ENCODE measurements around the gene TUBB3.
"Not testable (repeated sequence)": the region's sequence is repeated elsewhere in the genome, so short reads cannot be mapped to it uniquely, and the experiment has no call there.

TUBB3 gene

GRCh38 chr16:89934611-89935553 lies 11.7 kb downstream of the TUBB3 start:
- Histone ChIP-seq H3K9me3 (ENCODE audit: control insufficient read depth, insufficient read depth, low read depth, low read length) (no peaks in the 10 kb centered on the region), H3K9ac (ENCODE audit: low read length) (no peak overlapping the region), H3K4me1 (ENCODE audit: control insufficient read depth, insufficient read depth, low read length) (no peaks in the 10 kb centered on the region), H3K4me3 (ENCODE audit: low read depth, low read length) (no peak overlapping the region), H3K36me3 (ENCODE audit: control insufficient read depth, insufficient read depth, low read length) (peaks cover 56% of the 10 kb centered on the region), H3K27me3 (ENCODE audit: control insufficient read depth, insufficient read depth, low read length) (no peaks in the 10 kb centered on the region), H3K27ac (ENCODE audit: low read depth, low read length) (no peak overlapping the region)

DNA sequence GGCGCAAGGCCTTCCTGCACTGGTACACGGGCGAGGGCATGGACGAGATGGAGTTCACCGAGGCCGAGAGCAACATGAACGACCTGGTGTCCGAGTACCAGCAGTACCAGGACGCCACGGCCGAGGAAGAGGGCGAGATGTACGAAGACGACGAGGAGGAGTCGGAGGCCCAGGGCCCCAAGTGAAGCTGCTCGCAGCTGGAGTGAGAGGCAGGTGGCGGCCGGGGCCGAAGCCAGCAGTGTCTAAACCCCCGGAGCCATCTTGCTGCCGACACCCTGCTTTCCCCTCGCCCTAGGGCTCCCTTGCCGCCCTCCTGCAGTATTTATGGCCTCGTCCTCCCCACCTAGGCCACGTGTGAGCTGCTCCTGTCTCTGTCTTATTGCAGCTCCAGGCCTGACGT lies 12.5 kb downstream of the TUBB3 start:
- H3K27ac ChIP-seq (ENCODE audit: low read depth, low read length); H3K9ac ChIP-seq (ENCODE audit: low read length); H3K4me1 ChIP-seq (ENCODE audit: control insufficient read depth, insufficient read depth, low read length); H3K9me3 ChIP-seq (ENCODE audit: control insufficient read depth, insufficient read depth, low read depth, low read length); H3K4me3 ChIP-seq (ENCODE audit: low read depth, low read length); H3K27me3 ChIP-seq (ENCODE audit: control insufficient read depth, insufficient read depth, low read length): not testable (repeated sequence)
- peaks cover 56% of the 10 kb centered on the region for H3K36me3 ChIP-seq (ENCODE audit: control insufficient read depth, insufficient read depth, low read length)

DNA sequence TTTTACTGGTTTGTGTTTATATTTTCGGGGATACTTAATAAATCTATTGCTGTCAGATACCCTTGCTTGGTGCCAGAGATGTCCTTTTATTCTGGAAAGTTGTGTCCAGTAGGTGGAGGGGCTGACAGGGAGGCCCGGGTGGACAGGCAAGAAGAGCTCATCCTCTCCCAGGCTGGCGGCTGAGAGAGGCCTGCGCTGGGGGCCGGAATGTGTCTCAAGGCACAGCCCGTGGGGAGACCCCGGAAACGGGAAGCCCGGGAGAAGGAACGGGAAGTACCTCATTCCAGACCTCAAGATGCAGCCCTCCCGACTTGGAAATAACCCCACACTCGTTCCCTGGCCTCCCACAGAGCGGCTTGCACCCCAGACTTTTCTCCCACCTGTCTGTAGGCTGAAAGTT lies 12.9 kb downstream of the TUBB3 start:
- no peaks in the 10 kb centered on the region for H3K4me1 ChIP-seq (ENCODE audit: control insufficient read depth, insufficient read depth, low read length)
- peaks cover 55% of the 10 kb centered on the region for H3K36me3 ChIP-seq (ENCODE audit: control insufficient read depth, insufficient read depth, low read length)

GRCh38 chr16:89936508-89936907 lies 13.4 kb downstream of the TUBB3 start:
- H3K4me3 ChIP-seq (ENCODE audit: low read depth, low read length), result no peak overlapping the region
- no peak overlapping the region for H3K9ac ChIP-seq (ENCODE audit: low read length)
- H3K36me3 ChIP-seq (ENCODE audit: control insufficient read depth, insufficient read depth, low read length), result peaks cover 50% of the 10 kb centered on the region
- no peaks in the 10 kb centered on the region for H3K27me3 ChIP-seq (ENCODE audit: control insufficient read depth, insufficient read depth, low read length)
- no peaks in the 10 kb centered on the region for H3K4me1 ChIP-seq (ENCODE audit: control insufficient read depth, insufficient read depth, low read length)
- H3K27ac ChIP-seq (ENCODE audit: low read depth, low read length), result no peak overlapping the region
- no peaks in the 10 kb centered on the region for H3K9me3 ChIP-seq (ENCODE audit: control insufficient read depth, insufficient read depth, low read depth, low read length)

More for the DNA sequence above, 12.9 kb downstream of the TUBB3 start:
- Histone ChIP-seq H3K27me3 (ENCODE audit: control insufficient read depth, insufficient read depth, low read length) (no peaks in the 10 kb centered on the region), H3K9ac (ENCODE audit: low read length) (no peak overlapping the region), H3K9me3 (ENCODE audit: control insufficient read depth, insufficient read depth, low read depth, low read length) (no peaks in the 10 kb centered on the region), H3K4me3 (ENCODE audit: low read depth, low read length) (no peak overlapping the region), H3K27ac (ENCODE audit: low read depth, low read length) (no peak overlapping the region)

DNA sequence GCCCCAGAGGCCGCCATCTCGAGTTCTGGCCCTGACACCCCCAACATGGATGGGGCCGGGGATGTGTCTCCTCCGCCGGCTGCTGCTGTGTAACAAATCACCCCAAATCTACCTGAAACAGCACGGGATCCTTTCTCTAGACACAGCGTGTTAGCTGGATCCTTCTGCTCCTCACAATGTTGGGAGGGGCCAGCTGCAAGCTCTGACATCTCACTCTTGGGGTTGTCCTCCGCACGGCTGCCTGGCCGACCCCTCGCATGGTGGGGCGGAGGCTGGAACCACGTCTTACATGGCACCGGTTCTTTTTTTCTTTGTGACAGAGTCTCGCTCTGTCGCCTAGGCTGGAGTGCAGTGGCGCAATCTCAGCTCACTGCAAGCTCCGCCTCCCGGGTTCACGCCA lies 13.8 kb downstream of the TUBB3 start:
- no peak overlapping the region for H3K9ac ChIP-seq (ENCODE audit: low read length)
- H3K9me3 ChIP-seq (ENCODE audit: control insufficient read depth, insufficient read depth, low read depth, low read length), result no peaks in the 10 kb centered on the region
- peaks cover 45% of the 10 kb centered on the region for H3K36me3 ChIP-seq (ENCODE audit: control insufficient read depth, insufficient read depth, low read length)
- H3K4me1 ChIP-seq (ENCODE audit: control insufficient read depth, insufficient read depth, low read length), result no peaks in the 10 kb centered on the region
- H3K27me3 ChIP-seq (ENCODE audit: control insufficient read depth, insufficient read depth, low read length), result no peaks in the 10 kb centered on the region
- no peak overlapping the region for H3K4me3 ChIP-seq (ENCODE audit: low read depth, low read length)
- no peak overlapping the region for H3K27ac ChIP-seq (ENCODE audit: low read depth, low read length)

DNA sequence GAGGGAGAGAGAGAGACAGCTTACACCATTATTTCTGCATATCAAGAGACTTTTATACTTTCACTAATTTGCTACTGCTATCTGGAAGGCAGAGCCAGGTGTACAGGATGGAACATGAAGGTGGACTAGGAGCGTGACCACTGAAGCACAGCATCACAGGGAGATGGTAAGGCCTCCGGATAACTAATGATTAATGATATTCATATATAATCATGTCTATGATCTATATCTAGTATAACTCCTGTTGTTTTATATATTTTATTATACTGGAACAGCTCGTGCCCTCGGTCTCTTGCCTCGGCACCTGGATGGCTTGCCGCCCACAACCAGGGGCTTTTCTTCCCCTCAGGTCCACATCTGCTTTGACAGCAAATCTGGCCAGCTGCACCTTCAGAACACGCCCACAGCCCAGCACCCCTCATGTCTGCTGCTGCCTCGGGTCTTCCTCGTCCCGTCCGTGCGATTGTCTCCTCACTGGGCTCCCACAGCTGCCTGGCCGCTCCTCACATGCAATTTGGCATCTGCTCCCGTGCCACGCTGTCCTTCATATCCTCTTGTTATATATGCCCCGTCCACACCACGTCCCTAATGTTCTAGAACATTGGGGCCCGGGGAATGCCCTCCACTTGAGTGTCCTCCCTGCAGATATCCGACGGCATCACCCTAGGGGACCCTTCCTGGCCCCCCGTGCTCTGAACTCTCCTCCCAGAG lies 15.2 kb downstream of the TUBB3 start:
- no peaks in the 10 kb centered on the region for H3K9me3 ChIP-seq (ENCODE audit: control insufficient read depth, insufficient read depth, low read depth, low read length)
- peaks cover 32% of the 10 kb centered on the region for H3K36me3 ChIP-seq (ENCODE audit: control insufficient read depth, insufficient read depth, low read length)
- H3K4me3 ChIP-seq (ENCODE audit: low read depth, low read length), result no peak overlapping the region
- no peak overlapping the region for H3K9ac ChIP-seq (ENCODE audit: low read length)
- no peak overlapping the region for H3K27ac ChIP-seq (ENCODE audit: low read depth, low read length)
- no peaks in the 10 kb centered on the region for H3K27me3 ChIP-seq (ENCODE audit: control insufficient read depth, insufficient read depth, low read length)
- H3K4me1 ChIP-seq (ENCODE audit: control insufficient read depth, insufficient read depth, low read length), result no peaks in the 10 kb centered on the region

- Histone ChIP-seq H3K4me3 (ENCODE audit: low read depth, low read length) (no peak overlapping the region), H3K9me3 (ENCODE audit: control insufficient read depth, insufficient read depth, low read depth, low read length) (no peaks in the 10 kb centered on the region), H3K27ac (ENCODE audit: low read depth, low read length) (no peak overlapping the region), H3K4me1 (ENCODE audit: control insufficient read depth, insufficient read depth, low read length) (peaks cover 10% of the 10 kb centered on the region), H3K36me3 (ENCODE audit: control insufficient read depth, insufficient read depth, low read length) (no peaks in the 10 kb centered on the region), H3K9ac (ENCODE audit: low read length) (no peak overlapping the region), H3K27me3 (ENCODE audit: control insufficient read depth, insufficient read depth, low read length) (peaks cover 32% of the 10 kb centered on the region)
Measured at GRCh38 chr16:89944773-89945172, 21.6 kb downstream of the TUBB3 start.

GRCh38 chr16:89945654-89946053 lies 22.5 kb downstream of the TUBB3 start:
- H3K4me1 ChIP-seq (ENCODE audit: control insufficient read depth, insufficient read depth, low read length), result peaks cover 10% of the 10 kb centered on the region
- H3K9me3 ChIP-seq (ENCODE audit: control insufficient read depth, insufficient read depth, low read depth, low read length), result no peaks in the 10 kb centered on the region
- H3K4me3 ChIP-seq (ENCODE audit: low read depth, low read length), result no peak overlapping the region
- H3K9ac ChIP-seq (ENCODE audit: low read length), result no peak overlapping the region
- peaks cover 34% of the 10 kb centered on the region for H3K27me3 ChIP-seq (ENCODE audit: control insufficient read depth, insufficient read depth, low read length)
- H3K36me3 ChIP-seq (ENCODE audit: control insufficient read depth, insufficient read depth, low read length), result no peaks in the 10 kb centered on the region
- H3K27ac ChIP-seq (ENCODE audit: low read depth, low read length), result no peak overlapping the region

DNA sequence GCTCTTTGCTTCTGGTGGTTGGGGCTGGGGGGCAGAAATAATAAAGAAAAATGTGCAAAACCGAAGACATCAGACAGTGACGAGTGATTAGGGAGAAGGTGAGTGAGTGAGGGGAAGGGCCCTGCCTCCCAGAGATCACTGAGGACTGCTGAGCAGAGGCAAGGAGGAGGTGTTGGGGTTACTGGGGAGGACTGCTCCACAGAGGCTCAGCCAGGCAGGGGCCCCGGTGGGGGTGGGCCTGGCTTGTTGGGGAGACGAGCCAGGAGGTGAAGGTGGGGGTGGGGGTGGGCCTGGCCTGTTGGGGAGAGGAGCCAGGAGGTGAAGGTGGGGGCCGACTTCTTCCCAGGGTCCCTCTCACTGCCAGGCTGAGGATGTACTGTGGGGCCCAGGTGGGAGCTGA lies 23.4 kb downstream of the TUBB3 start:
- Histone ChIP-seq H3K9ac (ENCODE audit: low read length) (no peak overlapping the region), H3K4me1 (ENCODE audit: control insufficient read depth, insufficient read depth, low read length) (peaks cover 10% of the 10 kb centered on the region)

GRCh38 chr16:89949121-89949742 lies 26.1 kb downstream of the TUBB3 start:
- H3K4me3 ChIP-seq (ENCODE audit: low read depth, low read length), result peak overlapping the region; percentile 82
- H3K4me1 ChIP-seq (ENCODE audit: control insufficient read depth, insufficient read depth, low read length), result peaks cover 10% of the 10 kb centered on the region
- H3K27ac ChIP-seq (ENCODE audit: low read depth, low read length), result no peak overlapping the region
- peak overlapping the region; percentile 66 for H3K9ac ChIP-seq (ENCODE audit: low read length)
- no peaks in the 10 kb centered on the region for H3K36me3 ChIP-seq (ENCODE audit: control insufficient read depth, insufficient read depth, low read length)
- no peaks in the 10 kb centered on the region for H3K9me3 ChIP-seq (ENCODE audit: control insufficient read depth, insufficient read depth, low read depth, low read length)
- H3K27me3 ChIP-seq (ENCODE audit: control insufficient read depth, insufficient read depth, low read length), result peaks cover 34% of the 10 kb centered on the region

More for the DNA sequence above, 23.4 kb downstream of the TUBB3 start:
- Histone ChIP-seq H3K27ac (ENCODE audit: low read depth, low read length) (no peak overlapping the region), H3K27me3 (ENCODE audit: control insufficient read depth, insufficient read depth, low read length) (peaks cover 34% of the 10 kb centered on the region), H3K9me3 (ENCODE audit: control insufficient read depth, insufficient read depth, low read depth, low read length) (no peaks in the 10 kb centered on the region), H3K4me3 (ENCODE audit: low read depth, low read length) (no peak overlapping the region), H3K36me3 (ENCODE audit: control insufficient read depth, insufficient read depth, low read length) (no peaks in the 10 kb centered on the region)

- H3K9ac ChIP-seq (ENCODE audit: low read length), result peak overlapping the region; percentile 66
Measured at GRCh38 chr16:89949756-89950155, 26.6 kb downstream of the TUBB3 start.

More at GRCh38 chr16:89949756-89950155, 26.6 kb downstream of the TUBB3 start:
- H3K27ac ChIP-seq (ENCODE audit: low read depth, low read length), result no peak overlapping the region
- peak overlapping the region; percentile 82 for H3K4me3 ChIP-seq (ENCODE audit: low read depth, low read length)
- H3K27me3 ChIP-seq (ENCODE audit: control insufficient read depth, insufficient read depth, low read length), result peaks cover 33% of the 10 kb centered on the region
- H3K4me1 ChIP-seq (ENCODE audit: control insufficient read depth, insufficient read depth, low read length), result peaks cover 11% of the 10 kb centered on the region
- no peaks in the 10 kb centered on the region for H3K9me3 ChIP-seq (ENCODE audit: control insufficient read depth, insufficient read depth, low read depth, low read length)
- H3K36me3 ChIP-seq (ENCODE audit: control insufficient read depth, insufficient read depth, low read length), result peaks cover 2% of the 10 kb centered on the region; the same call in 1 of the 2 replicates

Data from HUES6 (cell line).